Measurements from ENCODE around the gene EIF2A.

Gene EIF2A

GRCh38 chr3:150547045-150547741, 606 bp downstream of the EIF2A start:
- DNase-seq (ENCODE audit: low read depth), result peak; percentile 29
- H3K4me3 ChIP-seq (replicated peaks; ENCODE audit: low read depth, low read length), result peak overlapping the region; percentile 87
- TF ChIP-seq CTCF (IDR thresholded peaks at IDR 0.05; ENCODE audit: low read length, missing control alignments), result no peak

- TF ChIP-seq CTCF (IDR thresholded peaks at IDR 0.05; ENCODE audit: low read length, missing control alignments), result no peak
- DNase-seq (ENCODE audit: low read depth), result no peak
- no peak overlapping the region for H3K4me3 ChIP-seq (replicated peaks; ENCODE audit: low read depth, low read length)
Observed at GRCh38 chr3:150555859-150556436, 9.4 kb downstream of the EIF2A start.

GRCh38 chr3:150556792-150557191, 10.2 kb downstream of the EIF2A start:
- no peak for DNase-seq (ENCODE audit: low read depth)
- no peak for TF ChIP-seq CTCF (IDR thresholded peaks at IDR 0.05; ENCODE audit: low read length, missing control alignments)
- no peak overlapping the region for H3K4me3 ChIP-seq (replicated peaks; ENCODE audit: low read depth, low read length)

- no peak for DNase-seq (ENCODE audit: low read depth)
- H3K4me3 ChIP-seq (replicated peaks; ENCODE audit: low read depth, low read length), result no peak overlapping the region
- no peak for TF ChIP-seq CTCF (IDR thresholded peaks at IDR 0.05; ENCODE audit: low read length, missing control alignments)
Observed at GRCh38 chr3:150557725-150558124, 11.1 kb downstream of the EIF2A start.

- no peak for TF ChIP-seq CTCF (IDR thresholded peaks at IDR 0.05; ENCODE audit: low read length, missing control alignments)
Observed at GRCh38 chr3:150564243-150564642, 17.7 kb downstream of the EIF2A start.

GRCh38 chr3:150567328-150567727, 20.7 kb downstream of the EIF2A start:
- no peak for TF ChIP-seq CTCF (IDR thresholded peaks at IDR 0.05; ENCODE audit: low read length, missing control alignments)
- no peak for DNase-seq (ENCODE audit: low read depth)
- no peak overlapping the region for H3K4me3 ChIP-seq (replicated peaks; ENCODE audit: low read depth, low read length)

More at GRCh38 chr3:150564243-150564642, 17.7 kb downstream of the EIF2A start:
- no peak for DNase-seq (ENCODE audit: low read depth)
- H3K4me3 ChIP-seq (replicated peaks; ENCODE audit: low read depth, low read length), result no peak overlapping the region

GRCh38 chr3:150577855-150578254, 31.3 kb downstream of the EIF2A start:
- DNase-seq (ENCODE audit: low read depth), result peak; percentile 22
- TF ChIP-seq CTCF (IDR thresholded peaks at IDR 0.05; ENCODE audit: low read length, missing control alignments), result peak; percentile 19
- no peak overlapping the region for H3K4me3 ChIP-seq (replicated peaks; ENCODE audit: low read depth, low read length)

Data from fibroblast of pulmonary artery (primary cell).